Fibroblast of lung (primary cell): Measurements from ENCODE around the gene CHI3L1. TPM values are rescaled to one million over a fixed set of nuclear protein-coding genes. Genes with fewer than 3 reads are reported as not detected.

Experiments
- DNase-seq, 2 donors: peaks; one replicate each; pipeline versions ENCODE4 v3.0.0 to v3.0.0-alpha.2; 2010; ENCODE audit warnings: low read depth in 2 of 2
- H2AFZ ChIP-seq: 2 replicates; pipeline ENCODE4 v1.5.1; 2012; ENCODE audit warnings: low read length, control low read depth, inconsistent platforms
- H3K27ac ChIP-seq: 2 replicates; pipeline ENCODE4 v1.5.1; 2011; ENCODE audit warnings: low read length, control low read depth; ENCODE audit not compliant: insufficient read depth
- H3K27me3 ChIP-seq: 2 replicates; pipeline ENCODE4 v1.5.1; 2011; ENCODE audit warnings: mild to moderate bottlenecking, low read length; ENCODE audit not compliant: control insufficient read depth, insufficient read depth
- H3K36me3 ChIP-seq: 2 replicates; pipeline ENCODE4 v1.5.1; 2011; ENCODE audit warnings: low read length; ENCODE audit not compliant: control insufficient read depth, insufficient read depth
- H3K4me1 ChIP-seq: 2 replicates; pipeline ENCODE4 v1.5.1; 2011; ENCODE audit warnings: low read length; ENCODE audit not compliant: control insufficient read depth, insufficient read depth; ENCODE audit errors: extremely low read depth
- H3K4me2 ChIP-seq: 2 replicates; pipeline ENCODE4 v1.5.1; 2011; ENCODE audit warnings: low read length, control low read depth; ENCODE audit not compliant: insufficient read depth; ENCODE audit errors: extremely low read depth
- H3K4me3 ChIP-seq, 4 experiments: fragments of 200-600 bp in 1 of 4; sonication (generic) in 1 of 4; replicated peaks in 1 of 4; 2 replicates each; pipeline ENCODE4 v1.5.1; 2011 to 2016; ENCODE audit warnings: low read length in 4 of 4, low read depth in 3 of 4, mild to moderate bottlenecking in 3 of 4, control low read depth in 2 of 4, inconsistent platforms in 1 of 4, mixed read lengths in 1 of 4; ENCODE audit not compliant: insufficient read depth in 1 of 4; ENCODE audit errors: control extremely low read depth in 1 of 4
- H3K79me2 ChIP-seq: 2 replicates; pipeline ENCODE4 v1.5.1; 2012; ENCODE audit warnings: mild to moderate bottlenecking, low read length, inconsistent platforms; ENCODE audit not compliant: control insufficient read depth, insufficient read depth
- H3K9ac ChIP-seq: 2 replicates; pipeline ENCODE4 v1.5.1; 2011; ENCODE audit warnings: mild to moderate bottlenecking, low read length, control low read depth; ENCODE audit not compliant: insufficient read depth
- H3K9me3 ChIP-seq: 2 replicates; pipeline ENCODE4 v1.5.1; 2012; ENCODE audit warnings: low read depth, low read length; ENCODE audit not compliant: control insufficient read depth, insufficient read depth
- H4K20me1 ChIP-seq: 2 replicates; pipeline ENCODE4 v1.5.1; 2011; ENCODE audit warnings: low read length; ENCODE audit not compliant: control insufficient read depth, insufficient read depth; ENCODE audit errors: extremely low read depth
- CTCF ChIP-seq, 2 donors: IDR thresholded peaks in 1 of 2; conservative IDR thresholded peaks in 1 of 2; 1 replicate in 1 of 2; 2 replicates in 1 of 2; pipeline ENCODE4 v1.5.1; 2011 to 2012; ENCODE audit warnings: low read length in 2 of 2, control low read depth in 1 of 2, inconsistent platforms in 1 of 2, low read depth in 1 of 2, mild to moderate bottlenecking in 1 of 2
- EZH2 ChIP-seq: IDR thresholded peaks from 2 replicates; pipeline ENCODE4 v1.5.1; 2012; ENCODE audit warnings: low read length, control low read depth, mild to moderate bottlenecking; ENCODE audit errors: missing control alignments
- polyA plus RNA-seq, 2 donors: library from polyadenylated mRNA; depleted of rRNA in 1 of 2; stranded (reverse) in 1 of 2; unstranded in 1 of 2; fragments of >200 nt; gene quantifications; 2 replicates each; pipeline ENCODE4 v1.2.1, GENCODE V29; 2011 to 2012; ENCODE audit warnings: missing spikeins in 1 of 2
- total RNA-seq: library from RNA; depleted of rRNA; stranded (reverse); fragments of >200 nt; gene quantifications from 2 replicates; pipeline ENCODE4 v1.2.1, GENCODE V29; 2014

Gene CHI3L1
- total and polyA plus RNA-seq, 2 donors (not counting 1 experiment from before 2014, with no cell fraction given) = 3.0 to 42.8 TPM

GRCh38 chr1:203143641-203144040 is 42.9 kb downstream of the CHI3L1 start:
- no peak overlapping the region for H3K4me3 ChIP-seq
- no peaks in the 10 kb centered on the region for H3K9me3 ChIP-seq
- no peak for DNase-seq
- no peaks in the 10 kb centered on the region for H4K20me1 ChIP-seq
- no peak overlapping the region for H3K27ac ChIP-seq
- no peak overlapping the region for H3K9ac ChIP-seq
- no peak overlapping the region for H2AFZ ChIP-seq
- no peaks in the 10 kb centered on the region for H3K36me3 ChIP-seq
- no peaks in the 10 kb centered on the region for H3K27me3 ChIP-seq
- H3K4me1 ChIP-seq = peaks cover 3% of the 10 kb centered on the region
- no peak overlapping the region for H3K4me2 ChIP-seq
- H3K79me2 ChIP-seq = no peaks in the 10 kb centered on the region
- no peak for TF ChIP-seq EZH2
- no peak for TF ChIP-seq CTCF (conservative IDR thresholded peaks at IDR 0.05 in 1 of 2, IDR thresholded peaks at IDR 0.05 in 1 of 2; ENCODE audit: low read depth in 1 of 2, low read length in 2 of 2)

DNA sequence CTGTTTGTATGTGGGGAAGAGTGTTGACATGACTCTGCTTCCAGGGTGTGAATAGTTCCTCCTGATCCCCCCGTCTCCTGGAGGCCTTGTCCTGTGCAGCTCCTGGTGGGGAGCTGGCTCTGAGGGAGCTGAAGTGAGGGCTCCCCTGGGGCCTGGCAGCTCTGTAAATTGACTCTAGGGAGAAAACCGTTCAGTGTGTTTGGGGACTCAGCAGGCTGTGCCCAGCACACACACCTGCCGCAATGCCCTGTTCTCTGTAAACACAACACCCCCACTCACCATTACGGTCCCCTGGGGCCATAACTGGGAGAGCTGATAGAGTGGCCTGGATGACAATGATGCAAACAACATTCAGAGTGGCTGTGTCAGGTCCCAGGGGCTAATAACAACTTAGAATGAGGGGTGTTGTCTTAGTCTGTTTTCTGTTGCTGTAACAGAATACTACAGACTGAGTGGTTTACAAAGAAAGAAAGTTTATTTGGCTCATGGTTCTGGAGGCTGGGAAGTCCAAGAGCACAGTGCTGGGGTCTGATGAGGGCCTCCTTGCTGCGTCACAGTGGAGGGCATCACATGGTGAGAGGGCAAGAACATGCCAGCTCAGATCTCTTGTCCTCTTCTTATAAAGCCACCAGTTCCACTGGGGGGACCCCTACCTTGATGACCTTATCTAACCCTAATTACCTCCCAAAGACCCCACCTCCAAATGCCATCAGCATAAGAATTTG is 43.7 kb downstream of the CHI3L1 start:
- Histone ChIP-seq H4K20me1 (no peaks in the 10 kb centered on the region), H2AFZ (no peak overlapping the region), H3K9me3 (no peaks in the 10 kb centered on the region), H3K4me2 (no peak overlapping the region), H3K4me1 (peaks cover 3% of the 10 kb centered on the region), H3K36me3 (no peaks in the 10 kb centered on the region), H3K4me3 (no peak overlapping the region), H3K9ac (no peak overlapping the region), H3K79me2 (no peaks in the 10 kb centered on the region), H3K27me3 (no peaks in the 10 kb centered on the region), H3K27ac (no peak overlapping the region)
- DNase-seq = no peak
- no peak for TF ChIP-seq EZH2

DNA sequence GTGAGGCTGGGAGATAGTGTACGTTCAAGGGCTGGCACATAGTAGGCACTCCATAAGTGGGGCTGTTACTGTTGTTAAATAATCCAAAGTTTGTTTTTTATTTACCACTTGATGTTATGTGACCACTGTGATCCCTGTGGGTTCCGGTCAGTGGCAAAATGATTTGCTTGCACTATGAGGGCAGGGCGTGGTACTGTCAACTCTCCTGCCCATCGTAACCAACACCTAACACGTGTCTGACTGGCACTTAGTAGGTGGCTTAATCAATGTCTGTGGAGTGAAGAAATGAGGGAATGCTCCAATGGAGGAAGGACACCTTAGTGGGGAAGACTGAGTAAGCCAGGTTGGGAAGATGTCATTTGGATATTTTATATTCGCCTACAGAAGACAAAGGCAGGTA is 44.4 kb downstream of the CHI3L1 start:
- Histone ChIP-seq H3K9ac (no peak overlapping the region), H3K4me3 (no peak overlapping the region), H3K79me2 (no peaks in the 10 kb centered on the region), H3K9me3 (no peaks in the 10 kb centered on the region), H3K4me2 (no peak overlapping the region), H3K36me3 (no peaks in the 10 kb centered on the region), H3K27me3 (no peaks in the 10 kb centered on the region), H3K27ac (no peak overlapping the region), H4K20me1 (no peaks in the 10 kb centered on the region), H2AFZ (no peak overlapping the region), H3K4me1 (peaks cover 3% of the 10 kb centered on the region)
- no peak for TF ChIP-seq CTCF (conservative IDR thresholded peaks at IDR 0.05 in 1 of 2, IDR thresholded peaks at IDR 0.05 in 1 of 2; ENCODE audit: low read depth in 1 of 2, low read length in 2 of 2)
- TF ChIP-seq EZH2 = no peak
- no peak for DNase-seq
